ENCODE data around the gene KRT79.

- TF ChIP-seq POLR2AphosphoS5 (IDR thresholded peaks at IDR 0.05; ENCODE audit: low read depth) (no peak), CTCF (IDR thresholded peaks at IDR 0.05; ENCODE audit: insufficient read depth, low read length) (no peak), REST (IDR thresholded peaks at IDR 0.05; ENCODE audit: insufficient replicate concordance, low read depth) (no peak)
Measured at GRCh38 chr12:52832985-52833905, 866 bp downstream of the KRT79 start.
